ENCODE data around the gene AGTR1. TPM values are rescaled to one million over a fixed set of nuclear protein-coding genes. Genes with fewer than 3 reads are reported as not detected.
"Not testable (repeated sequence)": the region's sequence is repeated elsewhere in the genome, so short reads cannot be mapped to it uniquely, and the experiment has no call there.

Gene AGTR1
- polyA plus RNA-seq, 2 of the 4 experiments (the other 2 are of a cell fraction) = 0.92 to 3.1 TPM

DNA sequence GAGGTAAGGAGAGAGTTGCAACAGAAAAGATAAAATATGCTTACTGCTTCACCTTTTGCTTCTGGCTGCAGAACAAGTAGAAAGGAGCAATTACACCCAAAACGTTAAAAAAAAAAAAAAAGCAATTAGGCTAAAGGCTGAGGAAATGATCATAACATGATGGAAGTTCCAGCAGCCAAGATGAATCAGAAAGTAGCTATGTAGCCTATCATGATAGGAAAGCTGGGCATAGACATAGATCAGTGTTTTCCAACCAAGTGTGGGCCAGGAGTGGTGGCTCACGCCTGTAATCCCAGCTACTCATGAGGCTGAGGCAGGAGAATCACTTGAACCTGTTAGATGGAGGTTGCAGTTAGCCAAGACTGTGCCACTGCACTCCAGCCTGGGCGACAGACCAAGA is 52.6 kb downstream of the AGTR1 start:
- no peaks in the 10 kb centered on the region for H3K9me3 ChIP-seq
- ChIA-PET POLR2A (no interaction called here), CTCF (no interaction called here)
- no peaks in the 10 kb centered on the region; the same call in 2 of the 3 replicates for H3K4me1 ChIP-seq
- H3K4me3 ChIP-seq = no peak overlapping the region
- H3K27ac ChIP-seq = no peak overlapping the region
- TF ChIP-seq HDAC2 (IDR thresholded peaks at IDR 0.05) = no peak
- TF ChIP-seq EP300 (IDR thresholded peaks at IDR 0.05) = no peak
- no peak for TF ChIP-seq JUN (IDR thresholded peaks at IDR 0.05)
- TF ChIP-seq FOXS1 (CRISPR knock-in tag; IDR thresholded peaks at IDR 0.05) = no peak
- no peak for TF ChIP-seq HOXB13 (CRISPR knock-in tag; IDR thresholded peaks at IDR 0.05; ENCODE audit: low read depth)
- no peak for TF ChIP-seq MAFK (IDR thresholded peaks at IDR 0.05; ENCODE audit: partially characterized antibody)
- no peak for TF ChIP-seq MAX (IDR thresholded peaks at IDR 0.05)
- no peak for TF ChIP-seq RCOR1 (IDR thresholded peaks at IDR 0.05; ENCODE audit: low read depth, low read length)
- no peak for TF ChIP-seq MYC (IDR thresholded peaks at IDR 0.05; ENCODE audit: borderline replicate concordance, low read length)
- no peak for TF ChIP-seq ZSCAN20 (CRISPR knock-in tag; IDR thresholded peaks at IDR 0.05)
- TF ChIP-seq PHF8 (IDR thresholded peaks at IDR 0.05; ENCODE audit: borderline replicate concordance, low read depth) = no peak
- TF ChIP-seq NFE2L2 (conservative IDR thresholded peaks at IDR 0.05; ENCODE audit: low read length) = no peak
- no peak for TF ChIP-seq KDM5A (IDR thresholded peaks at IDR 0.05)
- TF ChIP-seq JUNB (IDR thresholded peaks at IDR 0.05) = no peak
- TF ChIP-seq ESRRA (IDR thresholded peaks at IDR 0.05; ENCODE audit: borderline replicate concordance, low read length) = no peak
- no peak for TF ChIP-seq TFCP2L1 (CRISPR knock-in tag; IDR thresholded peaks at IDR 0.05)
- TF ChIP-seq KDM1A (IDR thresholded peaks at IDR 0.05; ENCODE audit: low read depth) = no peak
- TF ChIP-seq, protein P1, sequence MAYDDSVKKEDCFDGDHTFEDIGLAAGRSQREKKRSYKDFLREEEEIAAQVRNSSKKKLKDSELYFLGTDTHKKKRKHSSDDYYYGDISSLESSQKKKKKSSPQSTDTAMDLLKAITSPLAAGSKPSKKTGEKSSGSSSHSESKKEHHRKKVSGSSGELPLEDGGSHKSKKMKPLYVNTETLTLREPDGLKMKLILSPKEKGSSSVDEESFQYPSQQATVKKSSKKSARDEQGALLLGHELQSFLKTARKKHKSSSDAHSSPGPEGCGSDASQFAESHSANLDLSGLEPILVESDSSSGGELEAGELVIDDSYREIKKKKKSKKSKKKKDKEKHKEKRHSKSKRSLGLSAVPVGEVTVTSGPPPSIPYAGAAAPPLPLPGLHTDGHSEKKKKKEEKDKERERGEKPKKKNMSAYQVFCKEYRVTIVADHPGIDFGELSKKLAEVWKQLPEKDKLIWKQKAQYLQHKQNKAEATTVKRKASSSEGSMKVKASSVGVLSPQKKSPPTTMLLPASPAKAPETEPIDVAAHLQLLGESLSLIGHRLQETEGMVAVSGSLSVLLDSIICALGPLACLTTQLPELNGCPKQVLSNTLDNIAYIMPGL (CRISPR knock-in tag; IDR thresholded peaks at IDR 0.05; ENCODE audit: borderline replicate concordance) = no peak
- no peak for TF ChIP-seq BCL3 (IDR thresholded peaks at IDR 0.05)
- TF ChIP-seq TP53 (CRISPR knock-in tag; IDR thresholded peaks at IDR 0.05) = no peak
- no peak overlapping the region for H3K4me2 ChIP-seq
- ATAC-seq = no peak
- no peak for DNase-seq (ENCODE audit: low read depth in 1 of 2, low spot score in 1 of 2)
- 32% methylated on average over 3 of the region's 3 CpGs for WGBS (ENCODE audit: missing lambda C conversion rate)
- FAIRE-seq = no peak

DNA sequence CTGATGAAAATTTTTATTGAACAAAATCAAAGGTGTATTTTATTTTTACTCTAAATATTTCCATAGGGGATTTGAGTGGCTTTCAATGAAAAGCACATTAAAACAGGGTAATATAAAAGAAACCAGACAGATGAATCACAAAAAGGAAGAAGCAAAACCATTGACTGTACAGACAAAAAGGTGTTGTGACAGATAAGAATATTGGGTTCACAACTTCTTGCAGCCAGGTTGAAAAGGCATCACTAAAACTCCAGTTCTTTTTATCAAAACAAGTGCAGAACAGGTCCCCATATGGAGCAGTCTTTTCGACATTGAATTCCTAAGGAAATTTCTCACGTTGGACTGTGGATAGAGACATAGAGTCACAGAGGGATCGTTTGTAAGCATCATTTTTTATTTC is 53.8 kb downstream of the AGTR1 start:
- Histone ChIP-seq H3K4me1 (no peaks in the 10 kb centered on the region; the same call in 2 of the 3 replicates), H3K9me3 (no peaks in the 10 kb centered on the region), H3K4me3 (no peak overlapping the region), H3K4me2 (no peak overlapping the region), H3K27ac (no peak overlapping the region)
- no peak for FAIRE-seq
- 33% methylated on average over 3 of the region's 3 CpGs for WGBS (ENCODE audit: missing lambda C conversion rate)
- ChIA-PET POLR2A (no interaction called here), CTCF (no interaction called here)
- ATAC-seq = no peak
- TF ChIP-seq TP53 (CRISPR knock-in tag; IDR thresholded peaks at IDR 0.05) (no peak), TFCP2L1 (CRISPR knock-in tag; IDR thresholded peaks at IDR 0.05) (no peak), ZSCAN20 (CRISPR knock-in tag; IDR thresholded peaks at IDR 0.05) (no peak), MAX (IDR thresholded peaks at IDR 0.05) (no peak), CBX8 (IDR thresholded peaks at IDR 0.05) (no peak), EHMT2 (IDR thresholded peaks at IDR 0.05; ENCODE audit: low read depth) (no peak), CHD2 (IDR thresholded peaks at IDR 0.05; ENCODE audit: low read length, partially characterized antibody) (no peak), RFX5 (IDR thresholded peaks at IDR 0.05) (no peak)
- no peak for DNase-seq (ENCODE audit: low read depth in 1 of 2, low spot score in 1 of 2)

- FAIRE-seq; H3K4me2 ChIP-seq; H3K27ac ChIP-seq; POLR2A ChIA-PET; CTCF ChIA-PET; H3K4me3 ChIP-seq; ATAC-seq; DNase-seq (ENCODE audit: low read depth in 1 of 2, low spot score in 1 of 2); H3K9me3 ChIP-seq; H3K4me1 ChIP-seq: not testable (repeated sequence)
- 51% methylated on average over 5 of the region's 5 CpGs for WGBS (ENCODE audit: missing lambda C conversion rate)
These were observed 55.7 kb downstream of the AGTR1 start for GRCh38 chr3:148753385-148753784.
